HG02943 (cell line): ENCODE data around the gene MUC4.

Source experiments
- ATAC-seq: cut with Tn5 transposase; IDR thresholded peaks from one replicate; pipeline ENCODE4 v1.9.1; 2021; ENCODE audit warnings: mild to moderate bottlenecking, low read depth, moderate library complexity; ENCODE audit not compliant: unreplicated experiment

MUC4 gene

DNA sequence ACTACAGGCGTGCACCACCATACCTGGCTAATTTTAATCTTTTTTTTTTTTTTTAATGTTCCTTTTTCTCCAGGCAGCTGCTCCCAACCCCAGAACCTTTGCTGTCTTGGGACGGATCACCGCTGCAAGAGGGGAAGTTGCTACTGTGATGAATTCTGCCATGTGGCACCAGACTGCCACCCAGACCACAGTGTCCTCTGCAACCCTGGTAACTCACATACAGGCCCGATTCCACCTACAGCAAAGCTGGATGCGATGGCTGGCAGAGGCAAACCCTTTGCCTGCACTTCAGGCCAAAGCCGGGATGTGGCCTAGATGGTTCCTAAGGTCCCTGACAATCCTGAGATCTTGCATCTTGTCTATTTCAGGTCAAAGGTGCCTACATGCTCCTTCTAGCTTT is 103.7 kb downstream of the MUC4 start:
- no peak for ATAC-seq

- no peak for ATAC-seq
These were observed 106.4 kb downstream of the MUC4 start for GRCh38 chr3:195705081-195705991.

- no peak for ATAC-seq
These were observed 107.2 kb downstream of the MUC4 start for GRCh38 chr3:195704433-195704999.

GRCh38 chr3:195703776-195704175 is 108.0 kb downstream of the MUC4 start:
- no peak for ATAC-seq

DNA sequence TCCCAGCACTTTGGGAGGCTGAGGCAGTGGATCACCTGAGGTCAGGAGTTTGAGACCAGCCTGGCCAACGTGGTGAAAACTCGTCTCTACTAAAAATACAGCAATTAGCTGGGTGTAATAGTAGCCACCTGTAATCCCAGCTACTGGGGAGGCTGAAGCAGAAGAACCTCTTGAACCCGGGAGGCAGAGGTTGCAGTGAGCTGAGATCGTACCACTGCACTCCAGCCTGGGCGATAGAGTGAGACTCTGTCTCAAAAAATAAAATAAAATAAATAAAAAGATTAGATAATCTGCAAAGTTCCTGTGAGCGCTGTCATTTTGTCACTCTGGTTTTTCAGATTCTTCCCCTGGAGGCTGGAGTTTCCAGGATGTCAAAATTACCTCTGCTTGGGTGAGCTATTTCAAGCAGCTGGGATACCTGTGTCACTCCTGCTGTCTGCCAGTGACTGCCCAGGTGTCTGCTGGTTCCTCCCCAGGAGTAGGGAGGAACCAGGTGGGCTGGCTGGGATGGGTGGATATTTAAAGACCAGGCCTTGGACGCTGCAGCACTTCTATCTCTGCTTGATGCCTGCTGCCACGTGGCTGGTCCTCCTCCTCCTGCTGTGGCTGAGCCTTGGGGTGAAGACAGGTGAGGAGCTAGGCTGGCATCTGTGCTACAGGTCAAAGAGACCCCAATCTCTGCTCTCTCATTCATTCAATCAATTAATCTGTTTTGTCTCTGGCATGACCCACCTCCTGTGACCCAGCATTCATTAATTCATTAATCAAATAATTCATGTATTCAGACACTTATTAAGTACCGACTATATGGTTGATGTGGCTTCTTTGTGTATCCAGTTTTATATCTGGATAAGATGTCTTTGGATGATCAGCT is 110.5 kb downstream of the MUC4 start:
- ATAC-seq = no peak

DNA sequence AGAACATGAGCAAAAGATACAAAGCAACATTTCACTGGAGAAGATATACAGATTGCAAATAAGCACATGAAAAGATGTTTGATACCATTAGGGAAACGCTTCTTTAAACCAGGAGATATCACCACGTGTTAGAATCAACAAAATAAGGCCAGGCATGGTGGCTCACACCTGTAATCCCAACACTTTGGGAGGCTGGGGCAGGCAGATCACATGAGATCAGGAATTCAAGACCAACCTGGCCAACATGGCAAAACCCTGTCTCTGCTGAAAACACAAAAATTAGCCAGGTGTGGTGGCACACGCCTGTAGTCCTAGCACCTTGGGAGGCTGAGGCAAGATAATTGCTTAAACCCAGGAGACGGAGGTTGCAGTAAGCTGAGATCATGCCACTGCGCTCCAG is 111.4 kb downstream of the MUC4 start:
- no peak for ATAC-seq

DNA sequence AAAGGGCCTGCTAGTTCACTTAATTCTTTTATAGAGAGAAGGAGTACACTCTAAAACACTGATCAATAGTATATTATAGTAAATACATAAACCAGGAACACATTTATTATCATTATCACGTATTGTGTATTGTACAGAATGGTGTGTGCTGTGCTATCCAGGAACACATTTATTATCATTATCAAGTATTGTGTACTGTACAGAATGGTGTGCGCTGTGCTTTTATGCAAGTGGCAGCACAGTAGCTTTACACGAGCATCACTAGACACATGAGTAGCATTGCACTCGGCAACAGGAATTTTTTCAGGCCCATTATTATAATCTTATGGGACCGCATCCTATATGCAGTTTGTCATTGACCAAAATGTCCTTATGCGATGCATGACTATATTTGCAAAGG is 111.9 kb downstream of the MUC4 start:
- ATAC-seq = no peak

DNA sequence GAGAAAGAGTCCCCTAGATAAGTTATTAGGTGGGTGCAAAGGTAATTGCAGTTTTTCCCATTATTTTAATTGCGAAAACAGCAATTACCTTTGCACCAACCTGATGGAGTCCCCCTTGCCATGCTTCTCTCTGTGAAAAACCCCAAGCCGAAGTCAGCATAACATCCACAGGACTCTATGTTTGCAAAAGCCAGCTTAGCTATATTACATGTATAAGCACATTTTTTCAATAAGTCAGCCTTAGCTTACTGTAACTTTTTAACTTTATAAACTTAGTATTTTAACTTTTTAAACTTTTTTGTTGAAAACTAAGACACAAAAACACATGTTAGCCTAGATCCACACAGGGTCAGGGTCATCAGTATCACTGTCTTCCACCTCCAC is 112.3 kb downstream of the MUC4 start:
- ATAC-seq = no peak

DNA sequence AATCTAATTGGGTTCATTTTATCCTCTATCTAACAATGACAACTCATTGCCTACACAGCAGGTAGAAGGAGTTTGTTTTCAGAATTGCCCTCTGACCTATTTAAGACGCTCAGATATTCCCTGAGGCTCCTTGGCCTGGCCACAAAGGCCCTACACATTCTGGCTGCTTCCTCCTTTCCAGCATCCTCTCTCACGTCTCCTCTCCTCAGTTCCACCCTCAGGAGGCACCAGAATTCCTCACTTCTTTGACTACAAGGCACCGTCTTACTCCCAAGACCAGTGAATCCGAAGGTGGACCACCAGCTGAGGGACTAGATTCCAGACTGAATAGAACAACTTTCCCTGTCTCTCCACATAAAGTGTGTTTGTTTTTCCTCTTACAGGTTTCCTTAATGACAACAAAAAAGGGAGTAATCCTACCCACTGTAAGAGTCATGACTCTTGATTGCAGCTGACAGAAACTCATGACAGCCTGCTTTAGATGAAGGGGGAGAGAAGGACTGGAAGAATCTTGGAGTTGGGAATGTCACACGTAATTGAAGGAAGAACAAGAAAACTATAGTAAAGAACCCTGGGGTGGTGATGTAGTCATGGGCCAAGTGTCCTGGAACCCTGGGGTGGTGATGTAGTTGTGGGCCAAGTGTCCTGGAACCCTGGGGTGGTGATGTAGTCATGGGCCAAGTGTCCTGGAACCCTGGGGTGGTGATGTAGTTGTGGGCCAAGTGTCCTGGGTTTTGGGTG is 112.9 kb downstream of the MUC4 start:
- no peak for ATAC-seq

DNA sequence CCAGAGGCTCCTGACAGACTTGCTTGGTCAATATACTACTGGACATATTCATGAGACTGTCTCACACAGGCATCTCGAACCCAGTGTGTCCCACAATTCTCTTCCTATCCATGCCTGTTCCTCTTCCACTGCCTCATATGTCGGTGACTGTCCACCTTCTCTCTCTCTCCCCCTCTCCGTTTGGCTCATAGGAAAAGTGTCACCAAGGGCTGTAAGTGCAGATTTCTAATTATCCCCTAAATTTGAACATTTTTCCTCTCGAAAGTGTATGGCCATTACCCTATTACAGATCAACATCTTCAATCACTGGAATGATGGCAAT is 113.4 kb downstream of the MUC4 start:
- no peak for ATAC-seq

- ATAC-seq = no peak
These were observed 114.0 kb downstream of the MUC4 start for GRCh38 chr3:195697582-195698324.
